Kidney tubule cell (primary cell): ENCODE results near the gene LIMCH1.
"Not testable (repeated sequence)": the region's sequence is repeated elsewhere in the genome, so short reads cannot be mapped to it uniquely, and the experiment has no call there.

ENCODE experiments used
- DNase-seq: peaks from one replicate; pipeline ENCODE4 v3.0.0-alpha.2; 2018; ENCODE audit warnings: low spot score

The LIMCH1 gene

GRCh38 chr4:41642746-41643145 is 104.8 kb downstream of the LIMCH1 start:
- not testable (repeated sequence) for DNase-seq

DNA sequence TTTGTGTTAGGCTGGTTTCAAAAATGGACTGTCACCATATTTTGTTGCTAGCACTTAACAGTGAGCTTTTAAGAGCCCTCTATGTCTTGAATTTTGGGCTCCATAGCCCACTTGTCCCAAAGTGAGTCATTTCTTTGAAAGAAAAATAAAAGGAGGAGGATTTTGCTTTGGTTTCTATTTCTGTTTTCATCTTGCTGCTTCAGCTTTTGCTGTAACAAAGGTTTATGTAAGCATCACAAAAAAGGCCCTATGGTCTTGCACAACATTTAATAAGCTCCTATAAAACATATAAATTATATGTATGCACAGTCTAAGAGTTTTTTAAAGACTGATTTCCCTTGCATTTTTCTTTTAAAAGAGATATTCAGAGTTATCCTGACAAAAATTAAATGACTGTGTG is 105.4 kb downstream of the LIMCH1 start:
- DNase-seq: no peak

DNA sequence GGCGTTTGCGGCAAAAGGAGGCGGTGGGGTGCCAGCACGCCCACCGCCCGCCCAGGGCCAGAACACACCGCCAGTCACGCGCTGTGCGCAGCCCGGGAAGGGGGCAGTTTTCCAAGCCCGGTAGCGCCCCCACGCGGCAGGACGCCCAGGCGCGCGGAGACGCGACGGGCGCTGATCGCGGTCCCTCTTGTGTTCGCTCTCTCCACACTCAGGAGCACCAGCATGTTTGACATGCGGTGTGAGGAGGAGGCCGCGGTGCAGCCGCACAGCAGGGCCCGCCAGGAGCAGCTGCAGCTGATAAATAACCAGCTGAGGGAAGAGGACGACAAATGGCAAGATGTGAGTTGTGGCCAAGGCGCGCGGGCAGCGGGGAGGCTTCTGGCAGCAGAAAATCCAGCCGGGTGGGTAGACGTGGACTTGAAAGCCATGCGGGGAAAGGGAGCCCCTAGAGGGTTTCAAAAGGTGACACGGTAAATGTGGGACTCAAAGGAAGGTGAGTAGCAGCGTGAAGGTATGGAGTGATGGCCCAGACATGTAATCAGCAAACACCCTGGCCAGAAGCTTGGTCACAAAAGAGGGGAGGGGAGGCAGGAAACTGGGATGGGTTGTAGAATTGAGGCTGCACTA is 106.4 kb downstream of the LIMCH1 start:
- peak; percentile 61 for DNase-seq

- DNase-seq: no peak
Observed at GRCh38 chr4:41644915-41645295, 106.9 kb downstream of the LIMCH1 start.

GRCh38 chr4:41645728-41646390 is 107.9 kb downstream of the LIMCH1 start:
- DNase-seq: no peak

GRCh38 chr4:41646862-41647261 is 108.9 kb downstream of the LIMCH1 start:
- no peak for DNase-seq

DNA sequence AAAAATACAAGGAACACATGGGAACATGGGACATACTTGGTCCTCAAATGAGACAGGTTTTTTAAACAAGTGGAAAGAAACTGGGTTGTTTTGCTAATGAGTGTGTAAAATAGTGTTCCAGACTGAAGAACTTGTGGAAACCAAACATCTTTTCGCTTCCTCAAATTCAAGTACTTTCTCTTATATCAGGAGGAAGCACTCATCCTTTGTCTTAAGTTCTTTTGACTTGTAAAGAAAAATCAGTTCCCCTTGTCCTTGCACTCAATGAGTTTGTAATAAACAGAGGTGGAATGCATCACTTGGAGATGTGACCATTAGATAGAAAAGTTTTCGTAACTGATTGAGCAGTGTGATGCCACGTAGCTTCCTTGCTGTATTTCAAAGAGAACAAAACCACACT is 109.4 kb downstream of the LIMCH1 start:
- no peak for DNase-seq

GRCh38 chr4:41651150-41651549 is 113.2 kb downstream of the LIMCH1 start:
- not testable (repeated sequence) for DNase-seq

GRCh38 chr4:41652971-41653370 is 115.0 kb downstream of the LIMCH1 start:
- no peak for DNase-seq

DNA sequence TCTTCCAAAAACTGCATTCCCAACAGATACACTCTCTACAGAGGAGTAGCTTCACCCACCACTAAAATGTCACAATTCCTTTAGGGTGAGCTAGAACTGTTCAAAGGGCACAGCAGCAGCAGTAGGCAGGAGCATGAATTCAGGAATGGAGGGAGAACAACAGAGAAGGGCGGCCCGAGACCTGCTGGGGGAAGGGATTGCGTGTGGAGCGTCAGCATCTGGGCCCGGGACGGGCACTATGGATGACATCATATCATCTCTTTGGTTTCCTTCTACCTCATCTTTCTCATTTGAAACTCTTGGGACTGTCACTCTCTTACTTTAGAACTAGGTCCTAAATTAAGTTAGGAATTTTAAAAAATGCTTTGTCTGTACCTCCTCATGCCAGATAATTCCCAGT is 115.6 kb downstream of the LIMCH1 start:
- DNase-seq: no peak

DNA sequence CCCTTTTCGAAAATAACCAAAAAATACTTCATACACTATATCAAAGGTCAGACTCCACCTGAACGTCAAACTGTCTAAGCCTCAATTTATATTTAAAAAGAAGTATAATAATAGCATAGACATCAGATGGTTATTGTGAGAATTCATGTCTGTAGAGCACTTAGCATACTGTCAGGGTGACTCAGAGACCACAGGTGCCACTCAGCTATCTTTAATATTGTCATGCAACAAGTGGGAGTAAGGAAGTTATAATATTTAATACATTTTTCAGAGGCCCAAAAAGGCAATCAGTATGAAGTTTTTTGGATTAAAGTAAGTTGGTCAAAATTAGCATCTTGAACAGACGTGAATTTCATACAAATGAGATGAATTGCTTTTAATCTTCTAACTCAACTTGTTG is 117.2 kb downstream of the LIMCH1 start:
- DNase-seq: peak; percentile 43

- DNase-seq: no peak
Observed at GRCh38 chr4:41656106-41656505, 118.1 kb downstream of the LIMCH1 start.

GRCh38 chr4:41656572-41657520 is 118.9 kb downstream of the LIMCH1 start:
- DNase-seq: no peak

- no peak for DNase-seq
Observed at GRCh38 chr4:41657561-41657960, 119.6 kb downstream of the LIMCH1 start.

- no peak for DNase-seq
Observed at GRCh38 chr4:41658163-41658562, 120.2 kb downstream of the LIMCH1 start.

- peak; percentile 23 for DNase-seq
Observed at GRCh38 chr4:41660352-41660751, 122.4 kb downstream of the LIMCH1 start.

- peak; percentile 51 for DNase-seq
Observed at GRCh38 chr4:41661442-41662076, 123.6 kb downstream of the LIMCH1 start.

DNA sequence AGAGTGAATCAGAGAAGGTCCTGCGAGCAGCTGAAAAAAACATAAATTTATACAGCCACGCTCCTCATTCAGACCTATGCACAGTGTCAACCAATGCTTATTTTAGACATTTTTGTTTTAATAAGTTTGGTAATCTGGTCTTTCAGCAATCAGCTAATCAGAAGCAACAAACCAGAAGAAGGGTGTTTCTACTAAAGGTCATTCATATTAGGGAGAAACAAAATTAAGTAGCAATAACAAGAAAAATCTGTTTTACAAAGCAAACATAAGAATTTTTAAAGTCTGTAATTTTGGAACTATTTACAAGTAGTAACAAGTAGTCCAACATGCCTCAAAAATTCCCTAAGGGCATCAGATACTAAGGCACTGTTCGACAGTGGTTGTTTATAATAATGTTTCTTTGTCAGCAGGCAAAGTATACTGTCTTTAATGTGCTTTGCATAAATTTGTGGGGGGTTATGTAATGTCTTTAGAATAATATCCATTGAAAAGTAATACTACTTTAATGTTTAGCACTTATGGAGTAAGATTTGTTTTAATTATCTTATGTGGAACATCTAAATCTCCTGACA is 127.8 kb downstream of the LIMCH1 start:
- no peak for DNase-seq

GRCh38 chr4:41668024-41668423 is 130.1 kb downstream of the LIMCH1 start:
- DNase-seq: no peak

DNA sequence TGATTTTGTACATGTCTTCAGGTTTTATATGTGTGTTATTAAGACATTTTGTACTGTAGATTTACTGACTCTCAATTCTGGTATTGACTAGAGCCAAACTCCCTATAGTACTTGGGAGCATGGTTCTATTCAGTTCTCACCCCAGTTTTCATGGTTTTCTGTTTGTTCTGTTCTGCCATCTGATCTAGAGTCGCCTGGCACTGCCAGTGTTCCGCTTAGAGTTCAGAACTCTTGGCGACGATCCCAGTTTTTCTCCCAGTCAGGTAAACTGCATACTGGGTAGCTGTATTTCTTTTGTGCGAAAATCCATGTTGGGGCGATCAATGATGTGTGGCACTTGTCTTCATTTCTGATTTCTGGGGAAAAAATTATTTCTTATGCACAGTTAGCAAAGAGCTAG is 132.6 kb downstream of the LIMCH1 start:
- DNase-seq: no peak

GRCh38 chr4:41670982-41671381 is 133.0 kb downstream of the LIMCH1 start:
- no peak for DNase-seq
